MM.1S (cell line): ENCODE data around the gene AMOTL1.

Experiments used
- DNase-seq: peaks from one replicate; pipeline ENCODE4 v3.0.0-alpha.2; 2015
- H2AFZ ChIP-seq: fragments of 300-600 bp; sonication (generic); 2 replicates; pipeline ENCODE4 v1.6.0; 2016; ENCODE audit warnings: antibody characterized with exemption, low read length
- H3F3A ChIP-seq: fragments of 300-600 bp; sonication (generic); 2 replicates; pipeline ENCODE4 v1.6.1; 2016; ENCODE audit warnings: mild to moderate bottlenecking, antibody characterized with exemption, low read length, moderate library complexity, mixed read lengths; ENCODE audit not compliant: insufficient read depth
- H3K27ac ChIP-seq: fragments of 300-600 bp; sonication (generic); 2 replicates; pipeline ENCODE4 v1.5.1; 2016; ENCODE audit warnings: mild to moderate bottlenecking, low read length
- H3K27me3 ChIP-seq: fragments of 300-600 bp; sonication (generic); replicated peaks from 2 replicates; pipeline ENCODE4 v1.6.0; 2016; ENCODE audit warnings: low read length; ENCODE audit not compliant: insufficient read depth
- H3K36me3 ChIP-seq: fragments of 300-600 bp; sonication (generic); replicated peaks from 2 replicates; pipeline ENCODE4 v1.6.1; 2016; ENCODE audit warnings: mild to moderate bottlenecking, low read length, mixed read lengths; ENCODE audit not compliant: insufficient read depth
- H3K4me1 ChIP-seq: fragments of 300-600 bp; sonication (generic); 2 replicates; pipeline ENCODE4 v1.6.1; 2016; ENCODE audit warnings: low read length, mixed read lengths
- H3K4me2 ChIP-seq: fragments of 300-600 bp; sonication (generic); 2 replicates; pipeline ENCODE4 v1.6.0; 2016; ENCODE audit warnings: low read depth, low read length
- H3K4me3 ChIP-seq: fragments of 300-600 bp; sonication (generic); 2 replicates; pipeline ENCODE4 v1.5.1; 2016; ENCODE audit warnings: low read length, mixed read lengths
- H3K79me2 ChIP-seq: fragments of 300-600 bp; sonication (generic); 2 replicates; pipeline ENCODE4 v1.6.1; 2016; ENCODE audit warnings: mixed run types, low read length, mixed read lengths
- H3K9ac ChIP-seq: fragments of 300-600 bp; sonication (generic); 2 replicates; pipeline ENCODE4 v1.6.1; 2016; ENCODE audit warnings: low read length, mixed read lengths
- H3K9me2 ChIP-seq: fragments of 300-600 bp; sonication (generic); replicated peaks from 2 replicates; pipeline ENCODE4 v1.6.1; 2016; ENCODE audit warnings: mild to moderate bottlenecking, low read length, mixed read lengths; ENCODE audit not compliant: insufficient read depth
- H3K9me3 ChIP-seq: fragments of 300-600 bp; sonication (generic); replicated peaks from 2 replicates; pipeline ENCODE4 v1.6.1; 2016; ENCODE audit warnings: mild to moderate bottlenecking, low read length, mixed read lengths; ENCODE audit not compliant: insufficient read depth
- H4K20me1 ChIP-seq: fragments of 300-600 bp; sonication (generic); 2 replicates; pipeline ENCODE4 v1.6.1; 2016; ENCODE audit warnings: mild to moderate bottlenecking, low read length, moderate library complexity, mixed read lengths; ENCODE audit not compliant: insufficient read depth
- CTCF ChIP-seq: fragments of 300-600 bp; sonication (generic); IDR thresholded peaks from 2 replicates; pipeline ENCODE4 v1.5.1; 2016; ENCODE audit warnings: antibody characterized with exemption, low read length, mixed read lengths
- EZH2 ChIP-seq: fragments of 300-600 bp; sonication (generic); optimal IDR thresholded peaks from 2 replicates; pipeline ENCODE3; 2017; ENCODE audit warnings: low read depth, mild to moderate bottlenecking, antibody characterized with exemption, low read length, mixed read lengths
- EZH2phosphoT487 ChIP-seq: fragments of 300-600 bp; sonication (generic); IDR thresholded peaks from 2 replicates; pipeline ENCODE4 v1.6.1; 2018; ENCODE audit warnings: antibody characterized with exemption, low read length

AMOTL1 gene

GRCh38 chr11:94753630-94754029 lies 14.5 kb upstream of the AMOTL1 start:
- no peak for DNase-seq
- H3K9me3 ChIP-seq: no peaks in the 10 kb centered on the region
- H3K4me3 ChIP-seq: no peak overlapping the region
- no peaks in the 10 kb centered on the region for H4K20me1 ChIP-seq
- no peaks in the 10 kb centered on the region for H3K79me2 ChIP-seq
- TF ChIP-seq CTCF (no peak), EZH2 (no peak), EZH2phosphoT487 (no peak)
- H3K4me1 ChIP-seq: no peaks in the 10 kb centered on the region
- no peaks in the 10 kb centered on the region for H3K36me3 ChIP-seq
- H3K9ac ChIP-seq: no peak overlapping the region
- no peaks in the 10 kb centered on the region for H3F3A ChIP-seq
- no peaks in the 10 kb centered on the region for H3K27me3 ChIP-seq
- H3K4me2 ChIP-seq: no peak overlapping the region
- no peak overlapping the region for H3K27ac ChIP-seq
- H2AFZ ChIP-seq: no peak overlapping the region
- H3K9me2 ChIP-seq: no peaks in the 10 kb centered on the region

- TF ChIP-seq EZH2 (no peak), CTCF (no peak), EZH2phosphoT487 (no peak)
- Histone ChIP-seq H3K27ac (no peak overlapping the region), H3K4me3 (no peak overlapping the region), H3K27me3 (no peaks in the 10 kb centered on the region), H3K9me2 (no peaks in the 10 kb centered on the region), H3K9ac (no peak overlapping the region), H2AFZ (no peak overlapping the region), H3F3A (no peaks in the 10 kb centered on the region), H3K4me1 (no peaks in the 10 kb centered on the region), H3K36me3 (no peaks in the 10 kb centered on the region), H3K4me2 (no peak overlapping the region), H3K9me3 (no peaks in the 10 kb centered on the region), H4K20me1 (no peaks in the 10 kb centered on the region), H3K79me2 (no peaks in the 10 kb centered on the region)
- DNase-seq: no peak
Measured at GRCh38 chr11:94754335-94754734, 13.8 kb upstream of the AMOTL1 start.

DNA sequence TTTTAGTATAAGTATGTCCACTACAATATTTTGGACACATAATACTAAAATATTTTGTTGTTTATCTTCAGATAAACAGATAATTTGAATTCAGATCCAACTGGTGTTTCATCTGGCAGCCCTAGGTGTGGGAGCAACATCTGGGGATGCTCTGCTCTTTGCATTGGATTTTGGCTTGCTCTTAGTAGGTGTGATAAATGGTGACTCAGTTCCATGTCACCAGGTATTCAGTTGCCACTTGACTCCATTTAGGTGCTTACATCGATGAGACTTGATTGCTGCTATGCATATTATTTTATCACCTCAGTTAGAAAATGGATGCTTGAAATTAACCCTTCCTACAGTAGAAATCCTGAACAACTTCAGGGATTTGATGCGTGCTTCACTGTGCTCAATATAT lies 13.3 kb upstream of the AMOTL1 start:
- Histone ChIP-seq H3F3A (no peaks in the 10 kb centered on the region), H3K4me2 (no peak overlapping the region), H3K9me3 (no peaks in the 10 kb centered on the region), H3K36me3 (no peaks in the 10 kb centered on the region), H3K79me2 (no peaks in the 10 kb centered on the region), H3K27ac (no peak overlapping the region), H4K20me1 (no peaks in the 10 kb centered on the region), H3K4me1 (no peaks in the 10 kb centered on the region), H3K9ac (no peak overlapping the region), H3K27me3 (no peaks in the 10 kb centered on the region), H3K4me3 (no peak overlapping the region), H3K9me2 (no peaks in the 10 kb centered on the region), H2AFZ (no peak overlapping the region)
- no peak for DNase-seq
- TF ChIP-seq EZH2phosphoT487 (no peak), CTCF (no peak), EZH2 (no peak)
